ENCODE measurements around the gene PLEK2.

Gene PLEK2

DNA sequence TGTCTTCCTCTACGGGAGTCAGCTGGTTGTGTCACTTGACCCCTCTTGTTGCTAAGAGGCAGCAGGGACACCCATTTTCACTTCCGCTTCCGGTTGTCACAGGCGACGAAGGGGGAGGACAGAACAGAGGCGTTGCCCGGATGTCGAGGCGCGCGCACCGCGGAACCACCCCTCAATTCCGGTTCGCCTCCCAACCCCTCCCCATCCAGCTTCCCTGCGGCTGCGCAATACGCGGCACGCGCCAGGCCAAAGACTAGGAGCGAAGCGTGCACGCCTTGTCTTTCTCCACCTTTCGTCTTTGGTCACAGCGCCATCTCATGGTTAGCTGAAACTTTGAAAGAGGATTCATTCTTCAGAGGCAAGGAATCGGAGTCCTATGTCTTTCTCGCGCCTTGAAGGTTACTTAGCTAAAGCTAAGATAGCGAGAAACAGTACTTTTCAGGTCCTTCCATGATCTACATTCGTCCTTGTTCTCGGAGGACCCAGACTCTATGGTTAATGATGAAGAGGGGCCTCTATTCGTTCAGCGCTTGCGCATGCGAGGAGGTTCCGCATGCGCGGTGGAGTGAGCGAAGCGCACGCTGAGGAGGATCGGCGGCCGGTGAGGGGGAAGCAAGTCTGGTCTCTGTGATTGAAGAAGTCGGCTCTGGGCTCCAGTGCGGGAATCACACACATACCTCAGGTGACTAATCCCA is 52.0 kb downstream of the PLEK2 start, which contains the start of the genes ATP6V1D and EIF2S1:
TSS of gene ATP6V1D (minus strand) at position 30 of the 695 bp plus-strand sequence. CDS start 106 bp downstream, outside the sequence.
TSS of gene EIF2S1 (plus strand) at position 554 of the 695 bp plus-strand sequence. CDS start 4,440 bp downstream, outside the sequence.
- TF ChIP-seq BACH2 (CRISPR knock-in tag; IDR thresholded peaks at IDR 0.05; ENCODE audit: borderline replicate concordance) (no peak), CSDC2 (CRISPR knock-in tag; IDR thresholded peaks at IDR 0.05) (no peak), ZNF565 (CRISPR knock-in tag; conservative IDR thresholded peaks at IDR 0.05; ENCODE audit: low read depth) (no peak), PATZ1 (CRISPR knock-in tag; IDR thresholded peaks at IDR 0.05; ENCODE audit: borderline replicate concordance) (no peak), ISL1 (CRISPR knock-in tag; IDR thresholded peaks at IDR 0.05) (no peak), RARB (CRISPR knock-in tag; IDR thresholded peaks at IDR 0.05) (no peak), ZFP3 (CRISPR knock-in tag; IDR thresholded peaks at IDR 0.05) (no peak), TCF4 (CRISPR knock-in tag; IDR thresholded peaks at IDR 0.05; ENCODE audit: borderline replicate concordance) (no peak), ZNF70 (CRISPR knock-in tag; IDR thresholded peaks at IDR 0.05) (no peak), ESRRG (CRISPR knock-in tag; IDR thresholded peaks at IDR 0.05) (no peak), PPARA (CRISPR knock-in tag; IDR thresholded peaks at IDR 0.05; ENCODE audit: borderline replicate concordance) (no peak), GLIS3 (CRISPR knock-in tag; IDR thresholded peaks at IDR 0.05) (no peak), SNAI2 (CRISPR knock-in tag; IDR thresholded peaks at IDR 0.05) (no peak), TSHZ2 (CRISPR knock-in tag; IDR thresholded peaks at IDR 0.05) (no peak), ARNTL (CRISPR knock-in tag; IDR thresholded peaks at IDR 0.05; ENCODE audit: borderline replicate concordance, low read depth) (no peak), ZC3H10 (CRISPR knock-in tag; IDR thresholded peaks at IDR 0.05) (no peak), OSR1 (CRISPR knock-in tag; IDR thresholded peaks at IDR 0.05) (no peak), CREB5 (CRISPR knock-in tag; IDR thresholded peaks at IDR 0.05; ENCODE audit: low read depth) (no peak), ZNF8 (CRISPR knock-in tag; IDR thresholded peaks at IDR 0.05) (no peak)
- TF ChIP-seq, protein P1, sequence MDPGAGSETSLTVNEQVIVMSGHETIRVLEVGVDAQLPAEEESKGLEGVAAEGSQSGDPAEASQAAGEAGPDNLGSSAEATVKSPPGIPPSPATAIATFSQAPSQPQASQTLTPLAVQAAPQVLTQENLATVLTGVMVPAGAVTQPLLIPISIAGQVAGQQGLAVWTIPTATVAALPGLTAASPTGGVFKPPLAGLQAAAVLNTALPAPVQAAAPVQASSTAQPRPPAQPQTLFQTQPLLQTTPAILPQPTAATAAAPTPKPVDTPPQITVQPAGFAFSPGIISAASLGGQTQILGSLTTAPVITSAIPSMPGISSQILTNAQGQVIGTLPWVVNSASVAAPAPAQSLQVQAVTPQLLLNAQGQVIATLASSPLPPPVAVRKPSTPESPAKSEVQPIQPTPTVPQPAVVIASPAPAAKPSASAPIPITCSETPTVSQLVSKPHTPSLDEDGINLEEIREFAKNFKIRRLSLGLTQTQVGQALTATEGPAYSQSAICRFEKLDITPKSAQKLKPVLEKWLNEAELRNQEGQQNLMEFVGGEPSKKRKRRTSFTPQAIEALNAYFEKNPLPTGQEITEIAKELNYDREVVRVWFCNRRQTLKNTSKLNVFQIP (CRISPR knock-in tag; IDR thresholded peaks at IDR 0.05; ENCODE audit: borderline replicate concordance, low read depth) = no peak
- peak; percentile 91 for ATAC-seq

DNA sequence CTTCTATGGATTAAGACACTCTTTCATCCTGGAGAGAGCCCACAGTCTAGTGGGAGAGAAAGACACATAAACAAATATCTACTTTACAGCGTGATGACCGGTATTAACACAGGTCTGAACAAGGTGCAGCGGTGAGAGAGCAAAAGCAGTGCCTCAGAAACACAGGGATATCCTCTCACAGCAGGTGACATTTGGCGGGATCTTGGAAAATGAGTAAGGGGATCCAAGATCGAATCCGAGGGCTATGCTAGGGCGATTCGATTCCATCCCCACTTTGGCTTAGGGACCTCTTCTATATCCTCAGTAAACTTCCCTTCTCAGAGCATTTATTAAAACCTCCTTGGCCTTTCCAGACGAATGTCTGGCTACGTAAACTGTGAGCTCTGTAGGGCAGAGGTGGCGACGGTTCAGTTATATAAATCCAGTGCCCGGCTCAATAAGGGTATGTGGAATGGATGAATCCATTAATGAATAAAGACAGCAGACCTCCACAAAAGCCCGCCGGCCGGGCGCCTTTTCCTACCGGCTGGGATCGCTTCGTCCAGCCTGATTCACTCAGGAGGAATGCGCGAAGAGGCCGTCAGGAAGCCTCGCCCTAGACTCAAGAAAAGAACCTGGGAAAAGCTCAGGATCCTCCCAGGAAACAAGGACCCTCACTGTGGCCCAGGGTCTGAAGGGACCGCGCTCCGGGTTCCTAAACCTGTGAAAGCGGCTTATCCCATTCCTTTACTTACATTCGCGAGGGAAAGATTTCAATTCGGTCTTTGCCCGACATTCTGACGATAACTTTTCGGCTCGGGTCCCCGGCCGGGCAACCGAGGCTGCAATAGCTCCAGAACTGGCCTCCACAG is 52.8 kb downstream of the PLEK2 start:
- TF ChIP-seq ZNF8 (CRISPR knock-in tag; IDR thresholded peaks at IDR 0.05) (no peak), ZNF70 (CRISPR knock-in tag; IDR thresholded peaks at IDR 0.05) (no peak), ZC3H10 (CRISPR knock-in tag; IDR thresholded peaks at IDR 0.05) (no peak)
- ATAC-seq = peak; percentile 36

DNA sequence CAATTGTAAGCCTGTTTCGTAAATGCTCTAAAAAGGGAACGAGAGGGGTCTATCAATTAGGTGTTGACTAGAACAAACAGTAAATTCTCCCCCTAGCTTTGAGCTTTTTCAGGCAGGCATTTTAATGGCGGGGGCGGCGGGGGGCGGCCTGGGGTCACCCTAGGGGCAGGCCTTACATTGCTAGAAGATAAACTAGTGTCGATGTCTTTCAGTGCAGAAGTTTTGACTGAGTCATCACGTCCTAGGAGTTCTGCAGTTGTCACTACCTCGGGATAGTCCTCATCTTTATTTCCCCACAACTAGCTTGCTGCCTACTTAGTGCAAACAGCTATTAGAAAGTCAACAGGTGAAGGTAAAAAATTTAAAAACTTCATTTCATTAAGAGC is 54.0 kb downstream of the PLEK2 start:
- no peak for ATAC-seq
- TF ChIP-seq ZC3H10 (CRISPR knock-in tag; IDR thresholded peaks at IDR 0.05) (no peak), TOX (CRISPR knock-in tag; IDR thresholded peaks at IDR 0.05; ENCODE audit: borderline replicate concordance) (no peak), ZFP3 (CRISPR knock-in tag; IDR thresholded peaks at IDR 0.05) (no peak), ISL1 (CRISPR knock-in tag; IDR thresholded peaks at IDR 0.05) (no peak), ARNTL (CRISPR knock-in tag; IDR thresholded peaks at IDR 0.05; ENCODE audit: borderline replicate concordance, low read depth) (no peak), GLIS3 (CRISPR knock-in tag; IDR thresholded peaks at IDR 0.05) (no peak), CSDC2 (CRISPR knock-in tag; IDR thresholded peaks at IDR 0.05) (no peak)
- TF ChIP-seq, protein P2, sequence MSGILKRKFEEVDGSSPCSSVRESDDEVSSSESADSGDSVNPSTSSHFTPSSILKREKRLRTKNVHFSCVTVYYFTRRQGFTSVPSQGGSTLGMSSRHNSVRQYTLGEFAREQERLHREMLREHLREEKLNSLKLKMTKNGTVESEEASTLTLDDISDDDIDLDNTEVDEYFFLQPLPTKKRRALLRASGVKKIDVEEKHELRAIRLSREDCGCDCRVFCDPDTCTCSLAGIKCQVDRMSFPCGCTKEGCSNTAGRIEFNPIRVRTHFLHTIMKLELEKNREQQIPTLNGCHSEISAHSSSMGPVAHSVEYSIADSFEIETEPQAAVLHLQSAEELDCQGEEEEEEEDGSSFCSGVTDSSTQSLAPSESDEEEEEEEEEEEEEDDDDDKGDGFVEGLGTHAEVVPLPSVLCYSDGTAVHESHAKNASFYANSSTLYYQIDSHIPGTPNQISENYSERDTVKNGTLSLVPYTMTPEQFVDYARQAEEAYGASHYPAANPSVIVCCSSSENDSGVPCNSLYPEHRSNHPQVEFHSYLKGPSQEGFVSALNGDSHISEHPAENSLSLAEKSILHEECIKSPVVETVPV (CRISPR knock-in tag; IDR thresholded peaks at IDR 0.05) = no peak
